HepG2 (cell line): Measurements from ENCODE around the gene DLX3. TPM values are rescaled to one million over a fixed set of nuclear protein-coding genes. Genes with fewer than 3 reads are reported as not detected.

Source experiments
- CCAR2 ChIP-seq: fragments of 200-400 bp; formaldehyde crosslinking; optimal IDR thresholded peaks from 2 replicates; pipeline ENCODE3; 2018; ENCODE audit warnings: low read depth, mild to moderate bottlenecking, low read length, moderate library complexity
- CENPT ChIP-seq: sonication (generic); formaldehyde crosslinking; IDR thresholded peaks from 2 replicates; pipeline ENCODE4 v1.8.0; 2022; ENCODE audit warnings: low read depth, mild to moderate bottlenecking, moderate library complexity, missing genetic modification reagents
- FOSL1 ChIP-seq: sonication (generic); formaldehyde crosslinking; IDR thresholded peaks from 2 replicates; pipeline ENCODE4 v1.9.0; 2021; ENCODE audit warnings: missing genetic modification reagents, borderline replicate concordance
- HDAC2 ChIP-seq: sonication (generic); formaldehyde crosslinking; IDR thresholded peaks from 2 replicates; pipeline ENCODE4 v1.4.0; 2020; ENCODE audit warnings: missing genetic modification reagents
- HOXA7 ChIP-seq: sonication (generic); formaldehyde crosslinking; IDR thresholded peaks from 2 replicates; pipeline ENCODE4 v1.8.1; 2022; ENCODE audit warnings: mild to moderate bottlenecking, missing genetic modification reagents, moderate library complexity
- KLF15 ChIP-seq: sonication (generic); formaldehyde crosslinking; IDR thresholded peaks from 2 replicates; pipeline ENCODE4 v1.8.1; 2023; ENCODE audit warnings: borderline replicate concordance, mild to moderate bottlenecking, inconsistent platforms, missing genetic modification reagents, mixed read lengths
- NR2F1 ChIP-seq, 2 experiments: fragments of 450-650 bp in 1 of 2; formaldehyde crosslinking in 1 of 2; IDR thresholded peaks; 2 replicates each; pipeline versions ENCODE4 v1.5.0 to v1.6.1; 2016 to 2020; ENCODE audit warnings: mild to moderate bottlenecking in 1 of 2, missing compliant biosample characterization in 1 of 2, missing genetic modification reagents in 1 of 2, moderate library complexity in 1 of 2
- PAWR ChIP-seq: sonication (generic); formaldehyde crosslinking; IDR thresholded peaks from 2 replicates; pipeline ENCODE4 v1.4.0; 2020; ENCODE audit warnings: missing genetic modification reagents, mild to moderate bottlenecking, borderline replicate concordance
- PRDM15 ChIP-seq: sonication (generic); formaldehyde crosslinking; IDR thresholded peaks from 2 replicates; pipeline ENCODE4 v1.4.0; 2020; ENCODE audit warnings: missing genetic modification reagents
- TP53 ChIP-seq: sonication (generic); formaldehyde crosslinking; conservative IDR thresholded peaks from 2 replicates; pipeline ENCODE4 v1.4.0; 2020; ENCODE audit warnings: missing genetic modification reagents
- YEATS2 ChIP-seq: sonication (generic); formaldehyde crosslinking; IDR thresholded peaks from 2 replicates; pipeline ENCODE4 v1.4.0; 2020; ENCODE audit warnings: missing genetic modification reagents, borderline replicate concordance
- ZNF17 ChIP-seq: sonication (generic); formaldehyde crosslinking; IDR thresholded peaks from 2 replicates; pipeline ENCODE4 v1.5.0; 2020; ENCODE audit warnings: mild to moderate bottlenecking, missing genetic modification reagents
- ZNF441 ChIP-seq: sonication (generic); formaldehyde crosslinking; IDR thresholded peaks from 2 replicates; pipeline ENCODE4 v1.7.0; 2021; ENCODE audit warnings: missing genetic modification reagents, borderline replicate concordance
- ZNF569 ChIP-seq: sonication (generic); formaldehyde crosslinking; IDR thresholded peaks from 2 replicates; pipeline ENCODE4 v1.5.0; 2020; ENCODE audit warnings: mild to moderate bottlenecking, missing genetic modification reagents, moderate library complexity, borderline replicate concordance
- ZNF652 ChIP-seq: IDR thresholded peaks from 2 replicates; pipeline ENCODE4 v1.6.1; 2016; ENCODE audit warnings: low read depth, borderline replicate concordance
- ZNF670 ChIP-seq: sonication (generic); formaldehyde crosslinking; IDR thresholded peaks from 2 replicates; pipeline ENCODE4 v1.8.0; 2022; ENCODE audit warnings: mild to moderate bottlenecking, missing genetic modification reagents, borderline replicate concordance
- ZNF75D ChIP-seq: sonication (generic); formaldehyde crosslinking; IDR thresholded peaks from 2 replicates; pipeline ENCODE4 v1.8.1; 2023; ENCODE audit warnings: missing genetic modification reagents, mild to moderate bottlenecking, borderline replicate concordance
- ZSCAN12 ChIP-seq: sonication (generic); formaldehyde crosslinking; IDR thresholded peaks from 2 replicates; pipeline ENCODE4 v1.9.0; 2021; ENCODE audit warnings: mild to moderate bottlenecking, missing genetic modification reagents
- ZUFSP ChIP-seq: sonication (generic); formaldehyde crosslinking; IDR thresholded peaks from 2 replicates; pipeline ENCODE4 v1.9.0; 2021; ENCODE audit warnings: missing genetic modification reagents, mild to moderate bottlenecking, borderline replicate concordance
- polyA plus RNA-seq, 8 experiments: library from polyadenylated mRNA; depleted of rRNA in 3 of 8; stranded (reverse) in 7 of 8; unstranded in 1 of 8; fragments of >200 nt; fragmentation: Illumina TruSeq in 4 of 8; extraction: Trizol in 4 of 8; gene quantifications; 2 replicates each; pipeline versions ENCODE4 v1.2.1 to v1.2.3, GENCODE V29; 2011 to 2016; ENCODE audit warnings: low read depth in 4 of 8, missing spikeins in 1 of 8, mixed read lengths in 1 of 8; ENCODE audit not compliant: insufficient read depth in 1 of 8
- total RNA-seq, 5 experiments: library from RNA; depleted of rRNA; stranded (reverse); fragments of >200 nt; fragmentation: Illumina TruSeq; extraction: Trizol; gene quantifications; 2 replicates each; pipeline ENCODE4 v1.2.3, GENCODE V29; 2016; ENCODE audit warnings: low read depth in 1 of 5
- TF ChIP-seq, protein P1 (sequence below): sonication (generic); formaldehyde crosslinking; IDR thresholded peaks from 2 replicates; pipeline ENCODE4 v1.5.0; 2020; ENCODE audit warnings: missing genetic modification reagents
- TF ChIP-seq, protein P2 (sequence below): sonication (generic); formaldehyde crosslinking; IDR thresholded peaks from 2 replicates; pipeline ENCODE4 v1.8.0; 2022; ENCODE audit warnings: mild to moderate bottlenecking, missing genetic modification reagents

DLX3 gene
- total and polyA plus RNA-seq, 2 of the 13 experiments (the other 11 are each of a cell fraction or from before 2014, with no cell fraction given), result 0.03 TPM; not detected in 1

DNA sequence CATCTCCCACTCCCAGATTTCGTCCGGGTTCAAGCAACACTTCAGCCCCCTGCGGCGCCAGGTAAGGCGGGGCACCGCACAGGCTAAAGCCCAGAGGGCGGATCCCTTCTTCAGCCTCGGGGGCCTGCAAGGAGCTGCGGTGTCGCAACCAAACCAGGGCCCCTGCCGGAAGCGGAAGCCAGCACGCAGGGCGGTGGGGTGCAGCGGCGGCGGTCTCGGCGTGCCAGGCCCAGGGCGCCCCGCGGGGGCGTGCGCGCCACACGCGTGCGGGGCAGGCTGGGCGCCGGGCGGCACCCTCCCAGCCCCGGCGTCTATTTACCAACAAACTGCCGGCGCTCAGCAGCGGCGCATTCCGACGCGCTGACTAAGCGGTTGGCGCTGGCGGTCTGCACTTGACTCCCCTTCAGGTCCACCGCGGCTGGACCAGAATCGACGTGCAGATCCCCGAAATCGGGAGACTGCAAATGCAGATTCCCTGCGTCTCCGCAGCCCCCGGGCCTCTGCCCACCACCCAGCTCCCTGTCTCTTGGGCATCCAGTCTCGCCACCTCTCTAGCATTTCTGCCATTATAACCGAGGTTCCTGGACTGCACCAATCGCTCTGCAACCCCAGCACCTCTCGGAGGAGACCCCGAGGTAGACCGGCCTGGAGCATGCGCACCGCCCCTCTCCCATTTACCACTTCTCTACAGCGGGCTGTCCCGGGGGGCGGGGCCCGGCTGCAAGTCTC lies 26.5 kb downstream of the DLX3 start (continued):
- TF ChIP-seq HDAC2 (CRISPR knock-in tag) (0 out of 2 replicates have a peak, but pooled peaks have one; percentile 36), ZNF17 (CRISPR knock-in tag) (no peak), ZNF441 (CRISPR knock-in tag) (peak; percentile 39; the same call in 1 of the 2 replicates), ZNF652 (CRISPR knock-in tag) (no peak), TP53 (no peak), HOXA7 (CRISPR knock-in tag) (no peak), PRDM15 (CRISPR knock-in tag) (no peak), PAWR (CRISPR knock-in tag) (no peak), CCAR2 (no peak), ZUFSP (CRISPR knock-in tag) (no peak), ZNF670 (0 out of 2 replicates have a peak, but pooled peaks have one; percentile 21), ZSCAN12 (CRISPR knock-in tag) (no peak), ZNF75D (CRISPR knock-in tag) (no peak), NR2F1 (CRISPR knock-in tag; IDR thresholded peaks at IDR 0.05) (no peak), ZNF569 (CRISPR knock-in tag) (no peak), KLF15 (CRISPR knock-in tag) (no peak; the same call in 1 of the 2 replicates), YEATS2 (CRISPR knock-in tag) (no peak; the same call in 1 of the 2 replicates), CENPT (peak; percentile 78; the same call in 1 of the 2 replicates), FOSL1 (CRISPR knock-in tag) (peak; percentile 75; the same call in 1 of the 2 replicates)
- TF ChIP-seq, protein P1, sequence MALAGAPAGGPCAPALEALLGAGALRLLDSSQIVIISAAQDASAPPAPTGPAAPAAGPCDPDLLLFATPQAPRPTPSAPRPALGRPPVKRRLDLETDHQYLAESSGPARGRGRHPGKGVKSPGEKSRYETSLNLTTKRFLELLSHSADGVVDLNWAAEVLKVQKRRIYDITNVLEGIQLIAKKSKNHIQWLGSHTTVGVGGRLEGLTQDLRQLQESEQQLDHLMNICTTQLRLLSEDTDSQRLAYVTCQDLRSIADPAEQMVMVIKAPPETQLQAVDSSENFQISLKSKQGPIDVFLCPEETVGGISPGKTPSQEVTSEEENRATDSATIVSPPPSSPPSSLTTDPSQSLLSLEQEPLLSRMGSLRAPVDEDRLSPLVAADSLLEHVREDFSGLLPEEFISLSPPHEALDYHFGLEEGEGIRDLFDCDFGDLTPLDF (CRISPR knock-in tag), result peak; percentile 33; the same call in 1 of the 2 replicates
- TF ChIP-seq, protein P2, sequence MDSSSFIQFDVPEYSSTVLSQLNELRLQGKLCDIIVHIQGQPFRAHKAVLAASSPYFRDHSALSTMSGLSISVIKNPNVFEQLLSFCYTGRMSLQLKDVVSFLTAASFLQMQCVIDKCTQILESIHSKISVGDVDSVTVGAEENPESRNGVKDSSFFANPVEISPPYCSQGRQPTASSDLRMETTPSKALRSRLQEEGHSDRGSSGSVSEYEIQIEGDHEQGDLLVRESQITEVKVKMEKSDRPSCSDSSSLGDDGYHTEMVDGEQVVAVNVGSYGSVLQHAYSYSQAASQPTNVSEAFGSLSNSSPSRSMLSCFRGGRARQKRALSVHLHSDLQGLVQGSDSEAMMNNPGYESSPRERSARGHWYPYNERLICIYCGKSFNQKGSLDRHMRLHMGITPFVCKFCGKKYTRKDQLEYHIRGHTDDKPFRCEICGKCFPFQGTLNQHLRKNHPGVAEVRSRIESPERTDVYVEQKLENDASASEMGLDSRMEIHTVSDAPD (CRISPR knock-in tag), result no peak
